ENCODE measurements around the gene ATF7IP2. TPM values are rescaled to one million over a fixed set of nuclear protein-coding genes. Genes with fewer than 3 reads are reported as not detected.

ATF7IP2 gene
- total and polyA plus RNA-seq, 2 of the 13 experiments (the other 11 are each of a cell fraction or from before 2014, with no cell fraction given): 117 to 217 TPM

DNA sequence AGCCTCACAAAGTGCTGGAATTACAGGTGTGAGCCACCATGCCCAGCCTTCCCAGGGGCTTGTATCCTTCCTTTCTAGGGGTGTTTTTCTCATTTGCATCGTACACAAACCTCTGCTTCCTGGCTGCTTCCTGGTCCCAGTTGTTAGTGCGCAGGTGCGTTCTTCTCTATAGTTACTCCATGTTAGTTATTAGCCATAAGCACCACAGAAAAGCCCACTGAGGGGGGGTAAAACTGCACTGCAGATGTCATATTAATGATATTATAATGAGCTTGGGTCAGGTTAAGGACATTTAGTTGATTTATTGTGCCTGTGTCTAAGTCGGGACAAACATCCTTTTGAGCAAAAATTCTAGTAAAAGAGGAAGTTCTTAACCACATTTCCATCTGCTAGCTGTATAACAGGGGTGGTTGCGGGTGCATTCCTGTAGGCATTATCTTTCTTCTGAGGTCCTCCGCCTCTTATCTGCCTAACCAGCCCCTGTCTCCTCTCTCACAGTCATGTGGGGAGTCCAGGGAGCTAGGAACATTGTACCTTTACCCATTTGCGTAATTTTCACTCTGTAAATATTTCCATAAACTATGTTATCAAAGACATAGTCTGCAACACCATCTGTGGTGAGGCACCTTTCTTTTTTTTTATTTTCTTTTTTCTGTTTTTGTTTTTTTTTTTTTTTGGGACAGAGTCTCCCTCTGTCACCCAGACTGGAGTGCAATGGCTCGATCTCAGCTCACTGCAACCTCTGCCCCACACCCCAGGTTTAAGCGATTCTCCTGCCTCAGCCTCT is 23.6 kb upstream of the ATF7IP2 start (continued):
- TF ChIP-seq, protein P1, sequence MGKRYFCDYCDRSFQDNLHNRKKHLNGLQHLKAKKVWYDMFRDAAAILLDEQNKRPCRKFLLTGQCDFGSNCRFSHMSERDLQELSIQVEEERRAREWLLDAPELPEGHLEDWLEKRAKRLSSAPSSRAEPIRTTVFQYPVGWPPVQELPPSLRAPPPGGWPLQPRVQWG (CRISPR knock-in tag; IDR thresholded peaks at IDR 0.05; ENCODE audit: borderline replicate concordance, low read depth): no peak
- TF ChIP-seq ARHGAP35 (CRISPR knock-in tag; IDR thresholded peaks at IDR 0.05; ENCODE audit: borderline replicate concordance): no peak
- TF ChIP-seq ZFP36L2 (CRISPR knock-in tag; IDR thresholded peaks at IDR 0.05): no peak
- no peak for TF ChIP-seq FOXC1 (CRISPR knock-in tag; IDR thresholded peaks at IDR 0.05; ENCODE audit: borderline replicate concordance)
- TF ChIP-seq ZMYM4 (CRISPR knock-in tag; IDR thresholded peaks at IDR 0.05): peak; percentile 67
- no peak for TF ChIP-seq RBM22 (optimal IDR thresholded peaks at IDR 0.05; ENCODE audit: low read length)
- TF ChIP-seq EED (CRISPR knock-in tag; IDR thresholded peaks at IDR 0.05): no peak
- peak; percentile 62; the same call in 1 of the 2 replicates for TF ChIP-seq RCOR2 (CRISPR knock-in tag; IDR thresholded peaks at IDR 0.05)
- peak; percentile 80 for TF ChIP-seq MEF2D (CRISPR knock-in tag; IDR thresholded peaks at IDR 0.05)
- TF ChIP-seq ZNF501 (CRISPR knock-in tag; IDR thresholded peaks at IDR 0.05): 0 out of 2 replicates have a peak, but pooled peaks have one; percentile 36
- TF ChIP-seq, protein P2, sequence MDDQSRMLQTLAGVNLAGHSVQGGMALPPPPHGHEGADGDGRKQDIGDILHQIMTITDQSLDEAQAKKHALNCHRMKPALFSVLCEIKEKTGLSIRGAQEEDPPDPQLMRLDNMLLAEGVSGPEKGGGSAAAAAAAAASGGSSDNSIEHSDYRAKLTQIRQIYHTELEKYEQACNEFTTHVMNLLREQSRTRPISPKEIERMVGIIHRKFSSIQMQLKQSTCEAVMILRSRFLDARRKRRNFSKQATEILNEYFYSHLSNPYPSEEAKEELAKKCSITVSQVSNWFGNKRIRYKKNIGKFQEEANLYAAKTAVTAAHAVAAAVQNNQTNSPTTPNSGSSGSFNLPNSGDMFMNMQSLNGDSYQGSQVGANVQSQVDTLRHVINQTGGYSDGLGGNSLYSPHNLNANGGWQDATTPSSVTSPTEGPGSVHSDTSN (CRISPR knock-in tag; IDR thresholded peaks at IDR 0.05; ENCODE audit: borderline replicate concordance): no peak
- TF ChIP-seq HNRNPL (IDR thresholded peaks at IDR 0.05; ENCODE audit: low read depth, low read length): no peak
- TF ChIP-seq, protein P3, sequence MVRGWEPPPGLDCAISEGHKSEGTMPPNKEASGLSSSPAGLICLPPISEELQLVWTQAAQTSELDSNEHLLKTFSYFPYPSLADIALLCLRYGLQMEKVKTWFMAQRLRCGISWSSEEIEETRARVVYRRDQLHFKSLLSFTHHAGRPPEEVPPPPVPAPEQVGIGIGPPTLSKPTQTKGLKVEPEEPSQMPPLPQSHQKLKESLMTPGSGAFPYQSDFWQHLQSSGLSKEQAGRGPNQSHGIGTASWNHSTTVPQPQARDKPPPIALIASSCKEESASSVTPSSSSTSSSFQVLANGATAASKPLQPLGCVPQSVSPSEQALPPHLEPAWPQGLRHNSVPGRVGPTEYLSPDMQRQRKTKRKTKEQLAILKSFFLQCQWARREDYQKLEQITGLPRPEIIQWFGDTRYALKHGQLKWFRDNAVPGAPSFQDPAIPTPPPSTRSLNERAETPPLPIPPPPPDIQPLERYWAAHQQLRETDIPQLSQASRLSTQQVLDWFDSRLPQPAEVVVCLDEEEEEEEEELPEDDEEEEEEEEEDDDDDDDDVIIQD (CRISPR knock-in tag; IDR thresholded peaks at IDR 0.05; ENCODE audit: low read depth): peak; percentile 81; the same call in 1 of the 2 replicates
- TF ChIP-seq, protein P4, sequence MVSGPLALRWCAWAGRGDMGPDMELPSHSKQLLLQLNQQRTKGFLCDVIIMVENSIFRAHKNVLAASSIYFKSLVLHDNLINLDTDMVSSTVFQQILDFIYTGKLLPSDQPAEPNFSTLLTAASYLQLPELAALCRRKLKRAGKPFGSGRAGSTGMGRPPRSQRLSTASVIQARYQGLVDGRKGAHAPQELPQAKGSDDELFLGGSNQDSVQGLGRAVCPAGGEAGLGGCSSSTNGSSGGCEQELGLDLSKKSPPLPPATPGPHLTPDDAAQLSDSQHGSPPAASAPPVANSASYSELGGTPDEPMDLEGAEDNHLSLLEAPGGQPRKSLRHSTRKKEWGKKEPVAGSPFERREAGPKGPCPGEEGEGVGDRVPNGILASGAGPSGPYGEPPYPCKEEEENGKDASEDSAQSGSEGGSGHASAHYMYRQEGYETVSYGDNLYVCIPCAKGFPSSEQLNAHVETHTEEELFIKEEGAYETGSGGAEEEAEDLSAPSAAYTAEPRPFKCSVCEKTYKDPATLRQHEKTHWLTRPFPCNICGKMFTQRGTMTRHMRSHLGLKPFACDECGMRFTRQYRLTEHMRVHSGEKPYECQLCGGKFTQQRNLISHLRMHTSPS (CRISPR knock-in tag; IDR thresholded peaks at IDR 0.05; ENCODE audit: low read depth): no peak
- TF ChIP-seq ZNF616 (CRISPR knock-in tag; IDR thresholded peaks at IDR 0.05; ENCODE audit: low read depth): no peak
- no peak for TF ChIP-seq ZBTB20 (CRISPR knock-in tag; IDR thresholded peaks at IDR 0.05; ENCODE audit: borderline replicate concordance, low read depth)
- peak; percentile 33; the same call in 1 of the 2 replicates for TF ChIP-seq TOE1 (CRISPR knock-in tag; IDR thresholded peaks at IDR 0.05)
- TF ChIP-seq ARID2 (CRISPR knock-in tag; IDR thresholded peaks at IDR 0.05; ENCODE audit: borderline replicate concordance): no peak
- TF ChIP-seq KDM1A (CRISPR knock-in tag; IDR thresholded peaks at IDR 0.05): no peak
- peak; percentile 51; the same call in 1 of the 2 replicates for TF ChIP-seq NFIC (IDR thresholded peaks at IDR 0.05; ENCODE audit: low read length)
- TF ChIP-seq, protein P5, sequence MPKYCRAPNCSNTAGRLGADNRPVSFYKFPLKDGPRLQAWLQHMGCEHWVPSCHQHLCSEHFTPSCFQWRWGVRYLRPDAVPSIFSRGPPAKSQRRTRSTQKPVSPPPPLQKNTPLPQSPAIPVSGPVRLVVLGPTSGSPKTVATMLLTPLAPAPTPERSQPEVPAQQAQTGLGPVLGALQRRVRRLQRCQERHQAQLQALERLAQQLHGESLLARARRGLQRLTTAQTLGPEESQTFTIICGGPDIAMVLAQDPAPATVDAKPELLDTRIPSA (CRISPR knock-in tag; IDR thresholded peaks at IDR 0.05; ENCODE audit: borderline replicate concordance): no peak
- TF ChIP-seq ZNF816 (CRISPR knock-in tag; IDR thresholded peaks at IDR 0.05; ENCODE audit: borderline replicate concordance): peak; percentile 39; the same call in 1 of the 2 replicates
- TF ChIP-seq NCOA5 (CRISPR knock-in tag; IDR thresholded peaks at IDR 0.05): no peak
